Measurements from ENCODE around the gene FIGN. TPM values are rescaled to one million over a fixed set of nuclear protein-coding genes. Genes with fewer than 3 reads are reported as not detected.

The FIGN gene
- total RNA-seq, 1 experiment from 2014 or later, result 3.7 TPM

- DNase-seq (ENCODE audit: low spot score), result no peak
- in situ Hi-C loops (cut with HindIII; ENCODE audit: low sequenced_read_pairs), result no loop called here
Measured at GRCh38 chr2:163551616-163552373, 184.0 kb downstream of the FIGN start.

- in situ Hi-C loops (cut with HindIII; ENCODE audit: low sequenced_read_pairs), result no loop called here
Measured at GRCh38 chr2:163548970-163549369, 186.8 kb downstream of the FIGN start.

More at GRCh38 chr2:163548970-163549369, 186.8 kb downstream of the FIGN start:
- DNase-seq (ENCODE audit: low spot score), result no peak
